Activated CD4-positive, alpha-beta T cell treated with anti-CD3 and anti-CD28 coated beads, Interleukin-2, Interleukin-6, amounts not matched to agents 100 ng/mL and 50 ng/mL, durations not matched to agents 16 hours and 8 hours (primary cell): Measurements from ENCODE around the gene OOEP.
"Not testable (repeated sequence)": the region's sequence is repeated elsewhere in the genome, so short reads cannot be mapped to it uniquely, and the experiment has no call there.

ENCODE experiments used
- DNase-seq: peaks from one replicate; pipeline ENCODE4 v3.0.0-alpha.2; 2020

OOEP gene

GRCh38 chr6:73369563-73369962 lies at the start of gene OOEP:
TSS of gene OOEP (minus strand) at chr6:73369897. CDS start at chr6:73369792, 105 bp downstream.
- DNase-seq, result no peak

- DNase-seq, result no peak
These were observed 48.5 kb upstream of the OOEP start for GRCh38 chr6:73418081-73418741.

- DNase-seq, result no peak
These were observed 43.4 kb upstream of the OOEP start for GRCh38 chr6:73413102-73413501.

GRCh38 chr6:73409395-73409794 lies 39.7 kb upstream of the OOEP start:
- DNase-seq, result no peak

DNA sequence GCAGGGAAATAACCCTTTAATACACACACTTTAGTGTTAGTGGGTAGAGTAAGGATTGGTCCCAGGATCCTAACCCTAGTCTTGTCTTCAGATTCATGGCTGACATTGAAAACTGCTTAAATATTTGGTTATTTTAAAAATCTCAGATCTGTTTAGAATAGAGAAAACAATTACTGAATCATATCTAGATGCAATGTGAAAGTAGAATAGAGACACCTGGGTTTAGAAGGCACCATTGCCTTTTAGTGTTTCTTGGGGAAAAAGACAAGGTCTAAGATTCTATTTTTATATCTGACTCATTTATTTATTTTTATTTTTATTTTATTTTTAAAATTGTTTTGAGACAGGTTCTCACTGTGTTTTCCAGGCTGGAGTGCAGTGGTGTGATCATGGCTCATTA lies 31.0 kb upstream of the OOEP start:
- DNase-seq, result no peak

GRCh38 chr6:73395875-73396274 lies 26.2 kb upstream of the OOEP start:
- no peak for DNase-seq

- peak; percentile 39 for DNase-seq
These were observed 25.1 kb upstream of the OOEP start, which contains the start of gene DDX43 for GRCh38 chr6:73394577-73395354. TSS of gene DDX43 (plus strand) at chr6:73394828. CDS start at chr6:73394906, 78 bp downstream.

DNA sequence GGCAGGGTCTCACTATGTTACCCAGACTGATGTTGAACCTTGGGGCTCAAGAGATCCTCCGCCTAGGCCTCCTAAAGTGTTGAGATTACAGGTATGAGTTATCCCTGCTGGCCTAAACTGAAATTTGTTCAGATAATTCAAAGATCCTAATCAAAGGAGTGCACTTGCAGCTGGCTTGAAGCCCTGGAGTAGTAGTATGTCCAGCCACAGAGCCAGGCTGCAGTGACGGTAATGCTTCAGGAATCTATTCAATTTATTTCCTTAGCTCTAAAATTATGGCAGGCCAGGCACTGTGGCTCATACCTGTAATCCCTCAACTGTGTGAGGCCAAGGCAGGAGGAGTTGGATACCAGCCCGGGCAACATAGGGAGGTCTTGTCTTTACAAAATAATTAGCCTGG lies 23.6 kb upstream of the OOEP start:
- no peak for DNase-seq

DNA sequence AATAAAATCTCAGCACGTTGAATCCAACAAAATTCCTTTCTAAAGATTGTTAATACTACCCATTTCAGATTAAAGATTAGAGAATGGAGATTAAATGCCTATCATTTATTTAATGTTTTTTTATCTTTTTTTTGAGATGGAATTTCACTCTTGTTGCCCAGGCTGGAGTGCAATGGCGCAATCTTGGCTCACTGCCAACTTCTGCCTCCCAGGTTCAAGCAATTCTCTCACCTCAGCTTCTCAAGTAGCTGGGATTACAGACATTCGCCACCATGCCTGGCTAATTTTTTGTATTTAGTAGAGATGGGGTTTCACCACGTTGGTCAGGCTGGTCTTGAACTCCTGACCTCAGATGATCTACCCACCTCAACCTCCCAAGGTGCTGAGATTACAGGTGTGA lies 22.5 kb upstream of the OOEP start:
- DNase-seq, result not testable (repeated sequence)

DNA sequence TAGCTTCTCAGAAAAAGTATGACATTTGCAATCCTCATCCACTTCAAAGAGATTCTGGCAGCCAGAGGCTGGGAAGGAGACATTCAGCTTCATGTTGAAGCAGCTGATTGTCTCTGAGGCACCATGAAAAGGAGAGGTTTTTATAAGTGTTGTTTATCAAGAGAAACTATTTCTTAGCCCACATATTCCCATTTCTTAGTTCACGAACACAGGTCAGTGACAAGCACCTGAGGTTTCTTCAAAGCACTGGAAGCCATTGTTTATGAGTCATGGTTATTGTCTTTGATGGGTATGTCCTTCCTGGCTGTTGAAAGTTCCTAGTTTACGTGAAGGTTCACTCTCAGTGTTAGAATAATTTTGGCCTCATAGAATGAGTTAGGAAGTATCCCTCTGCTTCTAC lies 22.0 kb upstream of the OOEP start:
- DNase-seq, result no peak

GRCh38 chr6:73389854-73390253 lies 20.2 kb upstream of the OOEP start:
- no peak for DNase-seq

GRCh38 chr6:73388800-73389512 lies 19.3 kb upstream of the OOEP start:
- peak; percentile 78 for DNase-seq

DNA sequence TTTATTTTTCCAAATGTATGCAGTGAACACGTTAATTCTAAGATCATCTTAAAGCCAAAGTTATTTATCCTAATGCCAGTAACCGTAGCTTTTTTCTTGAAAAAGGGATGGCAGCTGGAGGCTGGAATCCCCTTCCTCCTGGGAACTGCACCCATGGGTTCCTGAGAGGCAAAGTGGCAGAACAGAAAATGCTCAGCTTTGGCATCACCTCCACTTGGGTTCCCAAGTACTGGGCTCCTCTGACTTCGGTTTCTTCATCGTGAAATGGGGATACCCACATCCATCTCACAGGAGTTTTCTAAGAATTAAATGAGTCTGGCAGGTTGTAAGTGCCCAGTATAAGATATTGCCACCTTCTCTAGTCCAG lies 18.7 kb upstream of the OOEP start:
- no peak for DNase-seq

GRCh38 chr6:73382462-73383113 lies 12.9 kb upstream of the OOEP start:
- DNase-seq, result no peak

DNA sequence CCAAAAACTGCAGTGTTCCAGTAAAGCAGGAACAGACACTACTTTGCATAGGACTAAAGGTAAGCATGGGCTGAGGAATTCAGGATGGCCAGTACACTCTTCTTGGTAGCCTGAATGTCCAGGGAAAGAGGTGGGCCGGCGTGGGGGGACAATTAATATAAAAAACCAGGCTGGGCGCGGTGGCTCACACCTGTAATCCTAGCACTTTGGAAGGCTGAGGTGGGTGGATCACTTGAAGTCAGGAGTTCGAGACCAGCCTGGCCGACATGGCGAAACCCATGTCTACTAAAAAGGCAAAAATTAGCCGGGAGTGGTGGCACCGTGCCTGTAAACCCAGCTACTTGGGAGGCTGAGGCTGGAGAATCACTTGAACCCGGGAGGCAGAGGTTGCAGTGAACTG lies 11.8 kb upstream of the OOEP start:
- DNase-seq, result not testable (repeated sequence)

DNA sequence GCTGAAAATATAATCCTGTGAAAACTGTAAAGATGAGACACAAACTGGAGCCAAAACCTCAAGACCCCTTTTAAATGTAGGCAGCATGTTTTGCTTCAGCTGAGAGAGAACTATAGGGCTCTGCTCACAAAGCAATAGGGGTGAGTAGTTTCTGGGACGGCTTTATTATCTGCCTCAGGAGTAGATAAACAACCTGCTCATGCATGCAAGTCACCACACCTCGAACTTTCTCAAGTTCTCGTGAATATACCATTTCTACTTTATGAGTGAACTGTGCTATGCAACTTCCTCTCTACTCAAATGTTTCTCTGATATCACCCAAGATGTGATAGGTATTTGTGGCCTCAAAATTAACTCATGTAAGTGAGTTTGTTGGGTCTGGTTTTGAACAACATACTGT lies 7.5 kb upstream of the OOEP start:
- no peak for DNase-seq

DNA sequence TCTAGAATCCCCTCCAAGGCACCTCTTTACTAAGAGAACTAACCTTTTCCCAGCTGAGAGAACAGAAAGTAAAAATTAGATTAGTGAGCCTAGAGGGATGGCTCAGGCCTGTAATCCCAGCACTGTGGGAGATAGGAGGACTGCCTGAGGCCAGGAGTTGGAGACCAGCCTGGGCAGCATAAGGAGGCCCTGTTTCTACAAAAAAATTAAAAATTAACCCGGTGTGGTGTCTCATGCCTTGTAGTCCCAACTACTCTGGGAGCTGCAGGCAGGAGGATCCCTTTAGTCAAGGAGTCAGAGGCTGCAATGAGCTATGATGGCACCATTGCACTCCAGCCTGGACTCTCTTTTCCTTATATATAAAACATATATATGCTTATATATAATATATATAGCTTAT lies 5.5 kb upstream of the OOEP start:
- no peak for DNase-seq

DNA sequence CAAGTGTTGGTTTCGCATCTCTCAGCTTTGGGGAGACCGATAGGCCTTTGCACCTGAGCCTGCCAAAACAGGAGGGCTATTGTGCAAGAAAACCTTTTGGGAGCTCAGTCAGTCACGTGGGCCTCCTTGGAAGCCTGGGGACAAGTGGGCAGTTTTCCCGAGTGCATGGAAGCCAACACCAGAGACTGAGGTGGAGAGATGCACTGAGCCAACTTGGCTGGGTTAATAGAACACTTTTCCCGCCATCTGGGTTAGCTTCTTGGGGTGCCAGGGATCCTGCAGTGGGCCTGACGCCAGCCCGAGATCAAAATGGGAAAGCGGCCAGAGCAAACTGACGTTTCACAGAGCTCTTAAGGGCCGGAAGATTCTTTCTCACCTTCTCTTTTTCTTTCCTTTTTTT lies 2.8 kb upstream of the OOEP start:
- DNase-seq, result no peak

DNA sequence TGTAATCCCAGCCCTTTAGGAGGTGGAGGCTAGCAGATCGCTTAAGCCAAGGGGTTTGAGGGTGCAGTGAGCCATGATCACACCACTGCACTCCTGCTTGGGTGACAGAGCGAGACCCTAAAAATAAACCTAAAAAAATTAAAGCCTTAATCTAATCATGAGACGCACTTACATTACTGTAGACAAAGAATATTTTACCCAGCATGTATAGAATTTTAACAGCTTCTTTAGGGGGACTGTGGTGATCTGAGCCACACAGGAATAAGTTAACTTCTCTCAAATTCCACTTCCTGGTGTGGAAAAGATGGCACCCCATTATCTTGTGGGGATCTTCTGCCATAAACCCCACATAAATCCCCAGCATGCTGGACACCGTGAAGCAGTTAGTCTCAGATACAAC lies 2.3 kb upstream of the OOEP start:
- DNase-seq, result no peak

DNA sequence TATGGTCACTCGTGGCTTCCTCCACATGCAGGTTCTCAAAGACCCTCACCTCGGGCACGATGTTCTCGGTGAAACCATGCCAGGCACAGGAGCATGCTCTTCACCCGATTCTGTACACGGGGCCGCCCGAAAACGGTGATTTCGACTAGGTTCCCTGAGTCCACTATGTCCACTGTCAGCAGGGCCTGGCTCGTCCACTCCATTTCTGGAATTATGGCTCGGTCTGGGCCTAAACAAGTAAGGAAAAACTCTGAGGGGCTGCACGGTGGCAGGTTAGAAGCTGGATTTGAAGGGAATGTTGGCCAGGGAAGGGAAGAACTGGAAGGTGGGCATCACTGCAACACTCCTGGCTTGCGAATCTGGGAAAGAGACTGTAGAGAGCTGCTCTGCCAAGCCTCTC lies 540 bp downstream of the OOEP start:
- no peak for DNase-seq

GRCh38 chr6:73368675-73369074 lies 1.0 kb downstream of the OOEP start:
- DNase-seq, result no peak

DNA sequence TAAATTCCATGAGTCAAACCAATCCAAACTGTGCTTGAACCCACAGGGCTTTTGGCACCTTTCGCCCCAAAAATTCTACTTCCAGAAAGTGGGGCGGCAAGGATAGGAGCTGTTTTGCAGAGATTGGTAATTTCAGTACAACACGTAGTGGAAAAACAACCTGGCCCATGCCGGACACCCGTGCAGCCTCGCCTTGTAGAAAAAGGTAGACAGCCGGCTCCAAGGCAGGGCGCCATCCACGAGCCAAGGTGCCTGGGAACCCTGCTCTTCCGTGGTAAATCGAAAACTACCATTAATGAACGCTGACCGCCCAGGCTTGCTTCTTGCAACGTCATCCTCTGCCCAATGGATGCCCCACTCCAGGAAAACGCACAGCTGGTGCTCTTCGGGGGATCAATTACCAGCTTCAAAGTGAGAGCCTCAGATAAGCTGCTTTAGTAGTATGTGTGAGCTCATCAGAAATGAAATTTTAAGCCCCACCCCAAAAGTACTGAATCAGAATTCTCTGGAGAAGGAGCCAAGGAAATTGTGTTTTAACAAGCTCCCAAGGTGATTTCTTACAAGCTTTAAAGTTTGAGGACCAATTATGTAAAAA lies 1.8 kb downstream of the OOEP start:
- DNase-seq, result no peak

GRCh38 chr6:73364549-73364948 lies 5.1 kb downstream of the OOEP start:
- DNase-seq, result no peak
